GM12864 (cell line): ENCODE data around the gene FHOD3.

Experiments
- DNase-seq: peaks from one replicate; pipeline ENCODE4 v3.0.0-alpha.2; 2011; ENCODE audit warnings: low read depth
- H3K4me3 ChIP-seq: 2 replicates; pipeline ENCODE4 v1.5.1; 2011; ENCODE audit warnings: mild to moderate bottlenecking, low read depth, low read length, control low read depth
- TF ChIP-seq, protein P1 (sequence below): IDR thresholded peaks from 2 replicates; pipeline ENCODE4 v1.5.1; 2011; ENCODE audit warnings: low read depth, mild to moderate bottlenecking, moderate library complexity, low read length, control low read depth, inconsistent platforms; ENCODE audit errors: missing control alignments

FHOD3 gene

DNA sequence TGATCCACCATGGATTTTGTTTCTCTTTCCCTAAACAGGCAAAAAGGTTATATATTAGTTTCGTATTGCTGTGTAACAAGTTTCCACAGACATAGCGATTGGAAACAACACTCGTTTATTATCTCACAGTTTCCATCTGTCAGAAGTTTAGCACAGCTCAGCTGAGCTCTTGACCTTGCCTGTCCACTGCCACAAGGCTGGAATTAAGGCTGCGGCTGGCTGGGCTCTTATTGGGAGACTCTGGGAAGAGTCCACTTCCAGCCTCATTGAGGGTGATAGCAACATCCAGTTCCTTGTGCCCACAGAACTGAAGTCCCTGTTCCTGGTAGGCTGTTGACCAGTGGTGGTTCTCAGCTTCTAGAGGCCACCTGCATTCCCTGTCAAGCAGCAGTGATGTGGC, 410.9 kb downstream of the FHOD3 start:
- DNase-seq: no peak
- TF ChIP-seq, protein P1, sequence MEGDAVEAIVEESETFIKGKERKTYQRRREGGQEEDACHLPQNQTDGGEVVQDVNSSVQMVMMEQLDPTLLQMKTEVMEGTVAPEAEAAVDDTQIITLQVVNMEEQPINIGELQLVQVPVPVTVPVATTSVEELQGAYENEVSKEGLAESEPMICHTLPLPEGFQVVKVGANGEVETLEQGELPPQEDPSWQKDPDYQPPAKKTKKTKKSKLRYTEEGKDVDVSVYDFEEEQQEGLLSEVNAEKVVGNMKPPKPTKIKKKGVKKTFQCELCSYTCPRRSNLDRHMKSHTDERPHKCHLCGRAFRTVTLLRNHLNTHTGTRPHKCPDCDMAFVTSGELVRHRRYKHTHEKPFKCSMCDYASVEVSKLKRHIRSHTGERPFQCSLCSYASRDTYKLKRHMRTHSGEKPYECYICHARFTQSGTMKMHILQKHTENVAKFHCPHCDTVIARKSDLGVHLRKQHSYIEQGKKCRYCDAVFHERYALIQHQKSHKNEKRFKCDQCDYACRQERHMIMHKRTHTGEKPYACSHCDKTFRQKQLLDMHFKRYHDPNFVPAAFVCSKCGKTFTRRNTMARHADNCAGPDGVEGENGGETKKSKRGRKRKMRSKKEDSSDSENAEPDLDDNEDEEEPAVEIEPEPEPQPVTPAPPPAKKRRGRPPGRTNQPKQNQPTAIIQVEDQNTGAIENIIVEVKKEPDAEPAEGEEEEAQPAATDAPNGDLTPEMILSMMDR: no peak
- H3K4me3 ChIP-seq: no peak overlapping the region

DNA sequence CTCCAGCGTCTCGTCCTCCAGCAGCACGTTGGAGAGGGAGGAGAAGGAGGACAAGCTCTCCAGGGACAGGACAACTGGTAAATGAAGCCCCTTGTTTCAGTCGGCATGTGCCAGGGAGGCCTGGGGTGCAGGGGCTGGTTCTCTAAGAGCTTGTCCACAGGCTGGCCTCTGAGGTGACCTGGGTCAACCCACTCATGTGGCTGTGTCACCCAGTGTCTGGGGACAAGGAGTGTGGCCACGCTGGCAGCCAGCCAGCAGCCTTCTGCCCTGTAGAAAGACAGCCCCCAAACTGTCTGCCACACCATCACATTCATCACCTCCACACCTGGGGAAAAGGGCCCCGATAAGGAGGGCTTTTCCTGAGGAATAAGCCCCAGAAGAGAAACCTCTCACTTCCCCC, 411.8 kb downstream of the FHOD3 start:
- H3K4me3 ChIP-seq: no peak overlapping the region
- TF ChIP-seq, protein P1: no peak
- no peak for DNase-seq

DNA sequence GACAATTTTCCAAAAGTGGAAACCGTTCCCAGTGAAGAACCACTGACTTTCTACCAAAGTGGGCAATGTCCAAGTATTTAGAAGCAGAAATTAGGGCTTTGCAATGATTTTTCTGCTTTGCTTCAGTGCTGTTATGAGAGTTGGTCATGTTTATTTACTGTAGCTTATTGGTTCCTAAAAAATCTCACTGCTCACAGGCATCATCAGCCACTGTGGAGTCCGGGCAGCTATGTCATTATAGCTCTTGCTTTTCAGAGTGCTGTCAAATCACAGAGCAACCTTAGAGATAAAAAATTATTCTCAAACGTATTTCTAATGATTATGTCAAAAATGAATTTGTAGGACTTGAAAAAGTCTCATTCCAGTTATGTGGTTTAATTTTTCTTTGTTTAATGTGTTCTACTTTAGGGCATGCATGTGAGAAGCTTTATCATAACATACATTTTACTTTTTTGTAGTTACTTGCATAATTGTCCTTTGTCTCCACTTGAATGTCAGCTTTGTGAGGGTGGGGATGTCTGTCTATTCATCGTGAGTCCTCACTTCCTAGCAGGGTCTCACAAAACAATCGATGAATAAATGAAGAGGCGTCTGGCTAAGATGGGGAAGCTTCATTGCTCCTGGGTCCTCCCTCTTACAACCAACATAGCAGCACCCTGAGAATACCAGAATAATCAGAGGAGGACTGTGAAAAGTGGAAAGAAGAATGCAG, 413.7 kb downstream of the FHOD3 start:
- H3K4me3 ChIP-seq: no peak overlapping the region
- TF ChIP-seq, protein P1: no peak
- DNase-seq: no peak

DNA sequence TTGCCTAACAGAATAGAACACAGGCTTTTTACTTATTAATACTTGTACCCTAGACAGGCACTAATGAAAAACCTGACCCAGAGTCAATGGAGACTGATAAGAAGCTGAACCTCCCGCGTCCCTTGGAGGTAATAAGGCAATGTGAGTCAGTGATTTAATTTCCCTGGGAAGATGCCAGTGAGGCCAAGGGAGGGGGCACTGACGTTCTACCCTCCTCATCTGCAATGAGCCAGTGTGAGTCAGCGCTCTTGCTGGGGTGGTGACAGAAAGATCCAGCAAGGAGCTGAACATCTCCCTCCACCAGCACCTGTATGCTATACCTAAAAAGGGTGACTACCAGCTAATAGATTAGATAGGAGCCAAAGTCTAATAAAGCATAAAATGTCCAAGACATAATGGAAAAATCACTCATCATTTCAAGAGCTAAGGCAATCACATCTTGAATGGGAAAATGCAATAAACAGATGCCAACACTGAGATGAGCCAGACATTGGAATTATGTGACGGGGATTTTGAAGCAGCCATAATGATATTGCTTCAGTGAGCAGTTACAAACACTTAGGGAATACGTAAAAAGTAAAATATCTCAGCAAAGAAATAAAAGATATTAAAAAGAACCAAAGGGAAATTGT, 414.4 kb downstream of the FHOD3 start:
- H3K4me3 ChIP-seq: no peak overlapping the region
- TF ChIP-seq, protein P1: no peak
- no peak for DNase-seq

DNA sequence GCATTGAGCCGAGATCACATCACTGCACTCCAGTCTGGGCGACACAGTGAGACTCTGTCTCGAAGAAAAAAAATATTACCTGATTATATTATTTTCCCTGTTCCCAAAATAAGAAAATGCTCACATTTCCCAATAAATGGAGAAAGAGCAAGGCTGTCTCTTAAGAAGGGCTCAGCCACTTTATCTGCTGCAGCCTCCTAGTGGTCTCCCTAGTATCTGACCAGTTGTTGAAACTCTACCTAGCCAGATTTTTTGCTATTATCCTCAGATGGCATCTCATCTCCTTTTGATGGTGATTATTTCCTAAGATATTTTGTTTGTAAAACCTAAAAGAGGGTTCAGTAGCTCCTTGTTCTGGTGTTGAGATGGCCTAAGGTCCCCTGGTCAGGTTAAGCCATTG, 417.0 kb downstream of the FHOD3 start:
- DNase-seq: no peak

GRCh38 chr18:36717422-36718110, 420.1 kb downstream of the FHOD3 start:
- no peak overlapping the region for H3K4me3 ChIP-seq
- TF ChIP-seq, protein P1: no peak
- no peak for DNase-seq

More for the DNA sequence above, 417.0 kb downstream of the FHOD3 start:
- no peak overlapping the region for H3K4me3 ChIP-seq
- TF ChIP-seq, protein P1: no peak
